PC-9 (cell line): ENCODE results near the gene GMDS. TPM values are rescaled to one million over a fixed set of nuclear protein-coding genes. Genes with fewer than 3 reads are reported as not detected.
A peak's percentile ranks its signal among the peaks of the same experiment; 100 is the strongest.

Experiments
- BruUV-seq: library from RNA; stranded (reverse); fragments of 400-500 nt; replicated peaks from 2 replicates; lab custom pipeline; 2021; lab: Mats Ljungman, UMichigan
- CTCF ChIA-PET: fragments of 300-600 bp; sonication (Branson Sonifier 250); formaldehyde crosslinking; loops from one replicate; lab custom pipeline; 2022; ENCODE audit warnings: antibody characterized with exemption; lab: Charles Lee
- POLR2A ChIA-PET: fragments of 300-600 bp; sonication (Branson Sonifier 250); formaldehyde crosslinking; loops from one replicate; lab custom pipeline; 2022; ENCODE audit warnings: antibody characterized with exemption; ENCODE audit not compliant: unreplicated experiment; lab: Charles Lee
- DNase-seq, 2 experiments: peaks; one replicate each; pipeline versions ENCODE4 v3.0.0 to v3.0.0-alpha.2; 2015 to 2022; ENCODE audit warnings: mixed read lengths in 1 of 2
- H2AFZ ChIP-seq: fragments of 200-600 bp; sonication (generic); 2 replicates; pipeline ENCODE4 v1.8.1; 2017; ENCODE audit warnings: antibody characterized with exemption
- H3F3A ChIP-seq: fragments of 200-600 bp; sonication (generic); 2 replicates; pipeline ENCODE4 v1.8.1; 2017; ENCODE audit warnings: antibody characterized with exemption, mild to moderate bottlenecking, low read depth; ENCODE audit not compliant: insufficient read depth
- H3K27ac ChIP-seq: fragments of 200-600 bp; sonication (generic); 2 replicates; pipeline ENCODE4 v1.6.1; 2016; ENCODE audit warnings: mixed run types
- H3K27me3 ChIP-seq: fragments of 200-600 bp; sonication (generic); 2 replicates; pipeline ENCODE4 v1.6.1; 2016; ENCODE audit warnings: low read depth, mixed run types; ENCODE audit not compliant: insufficient read depth
- H3K36me3 ChIP-seq: fragments of 200-600 bp; sonication (generic); 2 replicates; pipeline ENCODE4 v1.6.1; 2016; ENCODE audit warnings: low read depth, mixed run types
- H3K4me1 ChIP-seq: fragments of 200-600 bp; sonication (generic); replicated peaks from 2 replicates; pipeline ENCODE4 v1.6.1; 2016; ENCODE audit warnings: mixed run types; ENCODE audit not compliant: insufficient read depth
- H3K4me2 ChIP-seq: fragments of 200-600 bp; sonication (generic); 2 replicates; pipeline ENCODE4 v1.6.1; 2017; ENCODE audit warnings: mixed run types
- H3K4me3 ChIP-seq: fragments of 200-600 bp; sonication (generic); 2 replicates; pipeline ENCODE4 v1.6.1; 2016; ENCODE audit warnings: mixed run types
- H3K79me2 ChIP-seq: fragments of 200-600 bp; sonication (generic); 2 replicates; pipeline ENCODE4 v1.6.1; 2017; ENCODE audit warnings: low read depth, mixed run types
- H3K9me2 ChIP-seq: fragments of 200-600 bp; sonication (generic); 2 replicates; pipeline ENCODE4 v1.8.1; 2017; ENCODE audit warnings: mild to moderate bottlenecking; ENCODE audit not compliant: insufficient read depth
- H3K9me3 ChIP-seq: fragments of 200-600 bp; sonication (generic); 2 replicates; pipeline ENCODE4 v1.8.1; 2016; ENCODE audit warnings: low read depth; ENCODE audit not compliant: insufficient read depth
- H4K20me1 ChIP-seq: fragments of 200-600 bp; sonication (generic); 2 replicates; pipeline ENCODE4 v1.8.1; 2017; ENCODE audit not compliant: insufficient read depth
- EZH2 ChIP-seq: fragments of 200-600 bp; sonication (generic); IDR thresholded peaks from 2 replicates; pipeline ENCODE4 v1.8.0; 2017; ENCODE audit warnings: antibody characterized with exemption, low read depth
- intact Hi-C: fragments of 100-400 bp; cut with micrococcal nuclease; formaldehyde crosslinking; loops from one replicate; pipeline ENCODE4 v1.10.0; 2022; ENCODE audit not compliant: unreplicated experiment
- total RNA-seq: library from RNA; stranded (reverse); gene quantifications from 2 replicates; pipeline ENCODE4 v1.2.3, GENCODE V29; 2021
- TF ChIP-seq, protein P1 (sequence below): fragments of 200-600 bp; sonication (generic); conservative IDR thresholded peaks from 2 replicates; pipeline ENCODE4 v1.6.1; 2017; ENCODE audit warnings: mixed run types, antibody characterized with exemption, mild to moderate bottlenecking, moderate library complexity

The GMDS gene
- total RNA-seq, 1 experiment from 2014 or later: 30.1 TPM

DNA sequence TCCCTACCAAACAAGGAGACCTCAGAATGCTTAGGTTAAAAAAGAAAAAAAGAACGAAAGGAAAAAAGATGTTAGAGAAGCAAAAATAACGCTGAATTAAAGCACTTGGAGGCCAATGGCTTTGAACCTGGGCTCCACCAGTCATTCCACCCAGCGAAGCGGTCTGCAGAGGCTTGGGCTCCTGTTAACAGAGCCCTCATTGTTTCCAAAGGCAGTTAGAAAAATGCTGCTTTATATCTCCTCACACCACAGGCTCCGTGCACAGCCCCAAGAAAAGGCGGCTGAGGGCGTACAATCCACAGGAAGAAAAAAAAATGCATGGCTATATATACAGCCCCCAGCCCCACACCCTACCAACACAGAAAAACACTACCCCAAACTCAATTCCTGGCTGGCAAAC is 379.8 kb downstream of the GMDS start:
- ChIA-PET CTCF (no interaction called here), POLR2A (no interaction called here)
- H3K27ac ChIP-seq: no peak overlapping the region
- DNase-seq: no peak
- no peak overlapping the region for H2AFZ ChIP-seq
- no peaks in the 10 kb centered on the region for H4K20me1 ChIP-seq
- intact Hi-C loops: no loop called here
- no peaks in the 10 kb centered on the region for H3K27me3 ChIP-seq
- H3K9me2 ChIP-seq: no peaks in the 10 kb centered on the region
- no peaks in the 10 kb centered on the region for H3F3A ChIP-seq
- H3K79me2 ChIP-seq: no peaks in the 10 kb centered on the region
- H3K4me3 ChIP-seq: no peak overlapping the region
- no peaks in the 10 kb centered on the region for H3K36me3 ChIP-seq
- no TSS peak for BruUV-seq
- TF ChIP-seq, protein P1, sequence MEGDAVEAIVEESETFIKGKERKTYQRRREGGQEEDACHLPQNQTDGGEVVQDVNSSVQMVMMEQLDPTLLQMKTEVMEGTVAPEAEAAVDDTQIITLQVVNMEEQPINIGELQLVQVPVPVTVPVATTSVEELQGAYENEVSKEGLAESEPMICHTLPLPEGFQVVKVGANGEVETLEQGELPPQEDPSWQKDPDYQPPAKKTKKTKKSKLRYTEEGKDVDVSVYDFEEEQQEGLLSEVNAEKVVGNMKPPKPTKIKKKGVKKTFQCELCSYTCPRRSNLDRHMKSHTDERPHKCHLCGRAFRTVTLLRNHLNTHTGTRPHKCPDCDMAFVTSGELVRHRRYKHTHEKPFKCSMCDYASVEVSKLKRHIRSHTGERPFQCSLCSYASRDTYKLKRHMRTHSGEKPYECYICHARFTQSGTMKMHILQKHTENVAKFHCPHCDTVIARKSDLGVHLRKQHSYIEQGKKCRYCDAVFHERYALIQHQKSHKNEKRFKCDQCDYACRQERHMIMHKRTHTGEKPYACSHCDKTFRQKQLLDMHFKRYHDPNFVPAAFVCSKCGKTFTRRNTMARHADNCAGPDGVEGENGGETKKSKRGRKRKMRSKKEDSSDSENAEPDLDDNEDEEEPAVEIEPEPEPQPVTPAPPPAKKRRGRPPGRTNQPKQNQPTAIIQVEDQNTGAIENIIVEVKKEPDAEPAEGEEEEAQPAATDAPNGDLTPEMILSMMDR: no peak
- TF ChIP-seq EZH2: no peak
- H3K4me1 ChIP-seq: peaks cover 15% of the 10 kb centered on the region
- no peaks in the 10 kb centered on the region for H3K9me3 ChIP-seq
- no peak overlapping the region for H3K4me2 ChIP-seq

DNA sequence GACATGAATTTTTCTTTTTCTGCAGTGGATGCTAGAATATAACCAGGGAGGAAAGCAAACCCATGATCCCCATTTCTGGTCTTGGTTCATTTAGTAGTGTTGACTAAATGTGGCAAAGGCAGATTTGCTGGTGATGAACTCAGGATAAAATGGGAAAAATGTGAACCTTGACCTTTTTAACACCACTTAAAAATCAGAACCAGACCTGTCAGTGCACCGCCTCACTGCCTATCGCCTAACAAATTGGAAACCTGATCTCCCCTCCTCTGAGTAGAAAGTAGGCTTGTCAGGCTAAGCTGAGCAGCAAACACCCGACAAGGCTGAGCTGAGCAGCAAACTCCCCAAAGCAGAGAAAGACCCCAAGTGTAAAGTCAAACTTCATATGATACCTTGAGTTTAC is 380.9 kb downstream of the GMDS start:
- Histone ChIP-seq H3K27me3 (no peaks in the 10 kb centered on the region), H3K27ac (no peak overlapping the region), H3K9me2 (no peaks in the 10 kb centered on the region), H3K4me2 (peak overlapping the region; percentile 29; the same call in 1 of the 2 replicates), H4K20me1 (no peaks in the 10 kb centered on the region), H3K9me3 (no peaks in the 10 kb centered on the region), H3K36me3 (no peaks in the 10 kb centered on the region), H2AFZ (no peak overlapping the region), H3F3A (no peaks in the 10 kb centered on the region), H3K4me3 (no peak overlapping the region), H3K79me2 (no peaks in the 10 kb centered on the region), H3K4me1 (peaks cover 15% of the 10 kb centered on the region)
- no TSS peak for BruUV-seq
- intact Hi-C loops: no loop called here
- CTCF ChIA-PET: interaction anchor here (0.6 kb wide), 1 partner anchor 16 kb away, joined by 8 read pairs; no protein-coding TSS in a partner anchor
- POLR2A ChIA-PET: no interaction called here
- DNase-seq: peak; percentile 12 to 59
- no peak for TF ChIP-seq EZH2
- TF ChIP-seq, protein P1: no peak

DNA sequence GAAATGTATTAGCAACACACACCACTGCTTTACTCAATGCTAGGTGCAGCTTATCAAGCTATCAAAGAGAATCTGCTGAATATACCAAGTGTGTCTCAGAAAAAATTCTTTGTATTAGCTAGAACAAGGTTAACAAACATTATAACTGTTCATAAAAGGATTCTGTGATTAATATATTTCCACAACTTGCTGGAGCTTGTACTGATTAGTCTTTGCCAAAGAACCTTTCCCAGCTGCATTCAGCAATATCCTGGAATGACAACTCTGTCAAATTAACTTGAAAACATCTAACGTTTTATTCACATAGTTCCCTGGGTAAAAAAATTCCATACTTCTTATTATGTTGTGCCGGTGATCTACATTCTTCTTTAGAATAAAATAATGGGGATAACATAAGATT is 383.0 kb downstream of the GMDS start:
- CTCF ChIA-PET: no interaction called here
- Histone ChIP-seq H3K27ac (no peak overlapping the region), H3K9me2 (no peaks in the 10 kb centered on the region), H3K9me3 (no peaks in the 10 kb centered on the region), H3K4me2 (no peak overlapping the region), H3K27me3 (no peaks in the 10 kb centered on the region), H3K79me2 (no peaks in the 10 kb centered on the region), H3K4me3 (no peak overlapping the region), H4K20me1 (no peaks in the 10 kb centered on the region), H3F3A (no peaks in the 10 kb centered on the region), H3K4me1 (peaks cover 15% of the 10 kb centered on the region), H2AFZ (no peak overlapping the region), H3K36me3 (no peaks in the 10 kb centered on the region)
- DNase-seq: no peak
- no TSS peak for BruUV-seq
- intact Hi-C loops: no loop called here
- POLR2A ChIA-PET: no interaction called here
- no peak for TF ChIP-seq EZH2
- TF ChIP-seq, protein P1: no peak
